NCI-H526 (cell line): ENCODE measurements around the gene EHD4.

Source experiments
- DNase-seq, 2 experiments: peaks; one replicate each; lab custom pipeline; 2025; lab: John Stamatoyannopoulos, UW

EHD4 gene

DNA sequence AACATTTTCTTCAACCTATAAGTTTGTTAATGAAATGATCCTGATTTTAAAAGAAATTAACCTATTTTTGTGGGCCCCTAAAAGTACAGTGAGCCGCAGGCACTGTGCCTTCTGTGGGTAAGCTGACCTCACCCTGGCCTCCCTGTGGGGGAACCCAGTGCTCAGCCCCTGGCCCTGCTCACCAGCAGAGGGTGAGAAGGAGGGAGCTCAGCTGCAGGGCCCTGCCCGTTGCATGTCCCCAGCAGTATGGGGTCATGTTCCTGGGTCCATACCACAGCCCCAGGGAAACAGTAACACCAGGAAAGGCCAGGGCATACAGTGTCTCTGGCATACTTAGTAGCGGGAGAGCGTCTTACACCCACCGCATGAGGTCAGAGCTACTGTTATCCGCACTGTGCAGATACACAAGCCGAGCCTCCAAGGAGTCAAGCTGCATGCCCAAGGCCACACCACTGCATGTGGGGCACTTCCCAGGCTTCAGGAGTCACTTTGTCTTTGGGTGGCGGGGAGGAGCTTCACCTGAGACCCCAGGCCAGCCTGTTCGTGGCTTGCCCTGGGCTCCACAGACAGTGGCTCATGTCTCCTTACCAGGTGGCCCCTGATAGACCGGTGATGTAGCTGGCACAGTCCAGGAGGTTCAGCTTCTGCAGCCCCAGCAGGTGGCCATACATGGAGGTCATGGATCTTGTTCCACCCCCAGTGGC, 22.6 kb upstream of the EHD4 start:
- no peak for DNase-seq

- DNase-seq: no peak
Observed at GRCh38 chr15:41994171-41994650, 21.9 kb upstream of the EHD4 start.

DNA sequence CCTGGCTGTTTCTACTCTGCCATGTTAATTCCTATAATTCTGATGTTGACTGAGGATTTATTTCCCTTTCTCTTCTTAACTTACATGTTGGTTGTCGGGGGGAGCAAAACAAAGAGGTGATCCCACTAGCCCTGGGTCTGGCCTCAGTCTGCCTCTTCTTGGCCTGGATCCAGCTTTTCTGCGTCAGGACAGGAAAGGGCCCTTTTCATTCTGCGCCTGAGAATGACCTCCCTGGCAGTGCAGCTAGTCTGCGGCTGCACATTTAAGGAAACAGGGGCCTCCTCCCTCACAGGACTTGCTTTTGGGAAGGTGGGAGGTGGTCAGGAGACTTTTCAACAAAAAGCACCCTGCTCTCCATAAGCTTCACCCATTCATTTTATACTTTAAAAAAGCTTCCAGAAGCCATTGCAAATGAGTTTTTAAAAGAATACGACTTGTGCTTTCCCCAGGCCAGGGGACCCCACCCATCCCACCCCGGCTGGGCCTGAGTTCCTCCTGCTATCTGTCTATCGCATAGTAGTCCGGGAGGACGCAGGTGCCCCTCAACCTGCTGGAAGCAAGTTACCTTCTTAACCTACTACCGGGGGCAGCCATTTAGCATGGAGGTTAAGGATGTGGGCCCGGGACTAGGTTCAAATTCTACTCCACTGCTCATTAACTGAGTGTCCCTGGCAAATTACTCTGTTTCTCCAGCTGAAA, 21.3 kb upstream of the EHD4 start:
- no peak for DNase-seq

DNA sequence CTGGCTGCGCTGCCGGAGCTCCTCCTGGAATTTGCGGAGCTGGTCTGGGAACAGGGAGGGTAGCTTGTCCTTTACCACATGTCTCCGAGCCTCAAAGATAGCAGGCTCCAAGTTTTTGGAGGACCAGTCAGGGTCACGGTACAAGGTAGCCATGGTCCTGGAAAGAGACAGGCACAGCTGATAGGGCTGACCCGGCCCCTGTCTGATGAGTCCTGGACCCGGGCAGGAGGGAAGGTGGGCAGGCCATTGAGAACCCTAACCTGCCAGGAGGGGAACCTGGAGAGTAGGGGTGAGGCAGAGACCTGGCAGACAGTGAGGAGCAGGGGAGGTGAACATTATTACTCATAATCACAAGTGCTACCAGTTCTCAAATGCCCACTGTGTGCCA, 20.4 kb upstream of the EHD4 start:
- no peak for DNase-seq

GRCh38 chr15:41992151-41992802, 19.9 kb upstream of the EHD4 start:
- no peak for DNase-seq

- DNase-seq: no peak
Observed at GRCh38 chr15:41990691-41991090, 18.3 kb upstream of the EHD4 start.

DNA sequence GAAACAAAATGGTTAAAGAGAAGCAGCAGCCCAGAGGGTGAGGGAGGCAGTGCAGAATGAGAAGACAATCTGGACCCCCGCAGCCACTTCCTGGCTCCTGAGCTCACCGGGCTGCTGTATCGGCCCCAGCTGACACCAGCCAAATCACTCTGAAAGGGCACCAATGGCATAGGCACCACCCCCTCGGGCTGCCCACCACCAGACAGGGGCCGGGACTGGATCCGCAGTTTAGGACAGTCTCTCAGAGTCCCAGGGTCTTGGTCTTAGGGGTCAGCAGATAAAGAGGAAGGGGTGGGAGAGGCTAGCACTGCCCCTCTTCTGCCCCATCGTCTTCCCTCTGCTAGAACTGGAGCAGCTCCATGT, 17.9 kb upstream of the EHD4 start:
- no peak for DNase-seq

DNA sequence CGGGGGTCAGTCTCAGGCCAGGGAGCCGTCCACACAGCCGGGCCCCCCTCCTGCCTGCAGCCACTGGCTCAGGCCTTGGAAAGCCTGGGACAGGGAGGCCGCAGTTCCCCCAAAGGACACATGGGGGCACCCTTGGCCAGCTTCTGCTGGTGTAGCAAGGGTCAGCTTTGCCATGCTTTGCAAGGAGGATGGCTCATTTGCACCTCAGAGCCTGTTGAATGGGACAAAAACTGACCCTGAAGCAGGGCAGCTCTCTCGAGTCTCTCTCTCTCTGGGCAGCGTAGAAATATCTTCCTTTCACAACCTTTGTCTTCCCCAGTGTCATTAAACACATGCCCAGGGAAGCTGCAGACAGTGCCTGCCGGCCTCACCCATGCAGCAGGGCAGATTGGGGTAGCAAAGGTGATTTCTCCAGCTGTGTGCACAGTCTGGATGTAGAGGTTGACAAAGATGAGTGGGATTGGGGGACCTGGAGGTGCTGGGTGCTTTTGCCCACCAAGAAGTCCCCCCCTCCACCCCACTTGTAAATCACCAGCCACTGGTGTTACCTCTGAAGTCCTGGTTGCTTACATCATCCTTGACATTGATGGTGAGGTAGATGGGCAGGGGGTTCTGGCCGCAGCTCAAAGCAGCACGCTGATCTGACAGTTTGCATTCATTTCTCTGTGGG, 17.4 kb upstream of the EHD4 start:
- peak; percentile 51 to 85 for DNase-seq

- DNase-seq: no peak
Observed at GRCh38 chr15:41988896-41989572, 16.7 kb upstream of the EHD4 start.

DNA sequence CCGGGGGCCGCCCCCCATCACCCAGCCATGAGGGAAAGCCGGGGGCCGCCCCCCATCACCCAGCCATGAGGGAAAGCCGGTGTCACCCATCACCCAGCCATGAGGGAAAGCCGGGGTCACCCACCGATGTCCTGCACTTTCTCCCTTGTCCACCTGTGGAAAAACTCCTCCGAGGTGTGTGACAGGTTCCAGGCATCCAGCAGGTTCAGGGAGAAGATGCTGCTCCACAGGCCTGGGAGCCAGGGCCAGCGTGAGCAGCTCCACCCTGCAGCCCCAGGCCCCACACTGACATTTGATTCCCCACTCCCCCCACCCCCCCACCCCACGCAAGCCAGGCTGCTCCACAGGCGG, 15.5 kb upstream of the EHD4 start:
- no peak for DNase-seq

DNA sequence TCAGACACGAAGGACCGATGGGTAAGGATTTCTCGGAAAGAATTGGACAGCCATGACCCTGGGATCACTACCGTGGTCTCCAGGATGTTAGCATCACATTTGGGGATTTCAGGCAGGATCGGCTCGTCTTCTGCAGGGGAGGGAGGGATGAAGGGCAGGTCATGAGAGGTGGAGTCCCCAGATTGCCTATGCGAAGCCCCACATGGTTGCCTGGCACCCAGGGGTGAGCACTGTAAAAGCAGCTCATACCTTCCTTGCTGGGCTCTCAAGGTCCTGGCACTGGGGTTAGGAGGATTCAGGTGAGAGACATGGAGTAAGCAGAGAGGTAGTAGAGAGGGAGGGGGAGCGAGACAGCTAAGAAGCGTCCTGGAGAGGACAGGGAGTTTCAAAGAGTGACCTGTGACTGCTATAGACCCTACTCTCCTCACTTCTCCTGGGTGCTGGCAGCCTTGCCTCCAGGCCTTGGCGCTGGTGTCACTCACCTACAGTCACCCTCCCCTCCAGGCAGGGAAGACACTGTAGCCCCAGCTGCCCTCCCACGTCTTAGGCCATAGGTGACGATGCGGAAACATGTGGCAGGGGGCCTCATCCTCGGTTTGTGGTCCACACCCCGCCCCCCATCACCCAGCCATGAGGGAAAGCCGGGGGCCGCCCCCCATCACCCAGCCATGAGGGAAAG, 15.0 kb upstream of the EHD4 start:
- no peak for DNase-seq

- no peak for DNase-seq
Observed at GRCh38 chr15:41985236-41986160, 13.1 kb upstream of the EHD4 start.

DNA sequence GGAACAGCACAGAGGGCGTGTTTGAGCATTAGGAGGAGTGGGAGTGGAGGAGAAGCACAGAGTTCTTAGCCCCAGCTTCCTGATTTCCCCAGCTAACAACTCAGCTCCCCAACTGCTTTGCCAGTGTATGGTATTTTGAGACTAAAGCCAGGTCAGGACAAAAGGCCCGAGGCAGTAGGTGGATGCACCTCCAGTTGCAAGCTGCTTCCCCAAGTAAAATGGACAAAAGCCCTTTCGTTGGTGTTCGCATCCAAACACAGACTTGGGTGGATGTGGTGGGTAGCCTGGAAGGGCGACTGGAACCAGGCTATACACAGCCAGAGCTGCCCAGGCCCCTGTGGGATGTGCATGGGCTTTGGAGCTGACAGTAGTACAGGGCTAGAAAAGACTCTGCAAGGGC, 12.3 kb upstream of the EHD4 start:
- no peak for DNase-seq

- DNase-seq: no peak
Observed at GRCh38 chr15:41983621-41984571, 11.5 kb upstream of the EHD4 start.

- DNase-seq: no peak
Observed at GRCh38 chr15:41983221-41983620, 10.9 kb upstream of the EHD4 start.

- DNase-seq: no peak
Observed at GRCh38 chr15:41982133-41982930, 10.0 kb upstream of the EHD4 start.

DNA sequence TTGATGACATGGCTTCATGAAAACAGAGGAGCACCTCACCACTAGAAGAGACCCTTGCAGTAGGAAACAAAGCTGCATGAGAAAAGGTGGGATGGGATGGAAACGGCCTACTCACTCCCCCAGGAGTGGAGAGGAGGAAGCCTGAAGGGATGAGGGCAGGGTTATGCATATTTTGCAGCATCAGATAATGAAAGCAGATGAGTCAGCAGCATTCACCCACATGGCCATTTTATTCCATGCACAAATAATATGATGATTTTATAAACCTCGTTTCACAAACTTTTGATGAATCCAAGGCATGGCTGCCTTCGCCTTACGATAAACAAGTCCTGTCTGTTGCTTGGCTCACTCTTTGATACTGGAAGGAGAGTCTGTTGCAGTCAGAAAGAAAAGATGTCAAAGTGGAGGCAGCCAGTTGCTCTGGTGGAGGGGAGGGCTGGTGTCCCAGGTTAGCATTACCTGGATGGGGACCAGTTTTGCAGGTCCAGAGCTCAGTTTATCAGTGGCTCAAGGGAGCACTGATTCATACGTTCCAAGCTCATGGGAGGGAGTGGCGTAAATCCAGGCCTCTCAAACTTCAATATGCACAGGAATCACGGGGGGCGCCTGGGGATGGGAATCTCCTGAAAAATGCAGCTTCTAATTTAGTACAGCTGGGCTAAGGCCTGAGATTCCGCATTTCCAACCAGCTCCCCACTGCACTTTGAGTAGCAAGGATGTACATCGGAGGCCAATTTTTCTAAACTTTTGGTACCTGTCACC, 9.2 kb upstream of the EHD4 start:
- no peak for DNase-seq
